Activated naive CD4-positive, alpha-beta T cell treated with anti-CD3 and anti-CD28 coated beads for 36 hours (primary cell): ENCODE measurements around the gene SCN4A. TPM values are rescaled to one million over a fixed set of nuclear protein-coding genes. Genes with fewer than 3 reads are reported as not detected.
"Not testable (repeated sequence)": the region's sequence is repeated elsewhere in the genome, so short reads cannot be mapped to it uniquely, and the experiment has no call there.

ENCODE experiments used
- CTCF ChIA-PET: fragments of 350-600 bp; sonication (Branson Sonifier 250); formaldehyde crosslinking; loops from one replicate; lab custom pipeline; 2021; ENCODE audit warnings: antibody characterized with exemption; lab: Charles Lee
- DNase-seq: peaks from one replicate; pipeline ENCODE4 v3.0.0-alpha.2; 2020
- H3K27ac Mint-ChIP-seq: one replicate; pipeline ENCODE4 v1.8.0; 2021; ENCODE audit warnings: mild to moderate bottlenecking, mixed read lengths
- H3K27me3 Mint-ChIP-seq: one replicate; pipeline ENCODE4 v1.8.0; 2021; ENCODE audit warnings: low read depth, mixed read lengths
- H3K36me3 Mint-ChIP-seq: one replicate; pipeline ENCODE4 v1.8.0; 2021; ENCODE audit warnings: low read depth, mixed read lengths
- H3K4me1 Mint-ChIP-seq: one replicate; pipeline ENCODE4 v1.8.0; 2021; ENCODE audit warnings: low read depth, mixed read lengths
- H3K4me3 Mint-ChIP-seq: one replicate; pipeline ENCODE4 v1.8.0; 2021; ENCODE audit warnings: mild to moderate bottlenecking, moderate library complexity, mixed read lengths
- H3K9me3 Mint-ChIP-seq: one replicate; pipeline ENCODE4 v1.8.0; 2021; ENCODE audit warnings: mixed read lengths
- intact Hi-C: fragments of 100-400 bp; cut with micrococcal nuclease; formaldehyde crosslinking; loops from one replicate; pipeline ENCODE4 v1.15.1; 2023
- total RNA-seq, 2 experiments: library from RNA; stranded (reverse); gene quantifications; one replicate each; pipeline ENCODE4 v1.2.3, GENCODE V29; 2021

SCN4A gene
- total RNA-seq: under 1 TPM; 0.10 to 0.47 TPM

GRCh38 chr17:63972796-63973195 lies at the start of gene SCN4A:
TSS of gene SCN4A (minus strand) at chr17:63972918. CDS start at chr17:63972841, 77 bp downstream.
- Mint-ChIP-seq H3K4me1 (peaks cover 13% of the 10 kb centered on the region), H3K9me3 (no peaks in the 10 kb centered on the region), H3K27ac (no peak within 1 kb of the TSS), H3K36me3 (no peaks in the 10 kb centered on the region), H3K4me3 (no peak within 1 kb of the TSS), H3K27me3 (no peaks in the 10 kb centered on the region)
- no peak for DNase-seq
- CTCF ChIA-PET: no interaction called here
- intact Hi-C loops: no loop called here

- peak within 1 kb of the TSS; percentile 97 for H3K4me3 Mint-ChIP-seq
- peak; percentile 95 for DNase-seq
- H3K27me3 Mint-ChIP-seq: no peaks in the 10 kb centered on the region
- CTCF ChIA-PET: interaction anchor here (0.6 to 4.4 kb wide), 9 partner anchors 9 to 261 kb away, joined by 3 to 37 read pairs (median 3); partner anchors contain the start of gene GH1
- intact Hi-C loops: loop anchor here (1.0 to 10.0 kb wide), 9 partner anchors 35 to 486 kb away; partner anchors contain the start of genes CCDC47, CEP95, DDX5 and PECAM1
- peaks cover 5% of the 10 kb centered on the region for H3K36me3 Mint-ChIP-seq
- H3K4me1 Mint-ChIP-seq: peaks cover 62% of the 10 kb centered on the region
- H3K27ac Mint-ChIP-seq: peak within 1 kb of the TSS; percentile 98
- H3K9me3 Mint-ChIP-seq: no peaks in the 10 kb centered on the region
These were observed 47.5 kb upstream of the SCN4A start, which contains the start of gene ICAM2 for GRCh38 chr17:64020056-64020766. TSS of gene ICAM2 (minus strand) at chr17:64020633. CDS start at chr17:64006691, 13,942 bp downstream.

- H3K27me3 Mint-ChIP-seq, intact Hi-C loops, DNase-seq, H3K36me3 Mint-ChIP-seq, H3K9me3 Mint-ChIP-seq: not testable (repeated sequence)
- Mint-ChIP-seq H3K4me3 (peak overlapping the region; percentile 97), H3K4me1 (peaks cover 61% of the 10 kb centered on the region), H3K27ac (peak overlapping the region; percentile 98)
- CTCF ChIA-PET: interaction anchor here (0.8 to 4.4 kb wide), 6 partner anchors 10 to 170 kb away, joined by 3 to 37 read pairs (median 5); partner anchors contain the start of gene GH1
These were observed 46.8 kb upstream of the SCN4A start for GRCh38 chr17:64019551-64019961.

- Mint-ChIP-seq H3K27ac (peak overlapping the region; percentile 84), H3K27me3 (no peaks in the 10 kb centered on the region), H3K4me1 (peaks cover 59% of the 10 kb centered on the region), H3K36me3 (peaks cover 5% of the 10 kb centered on the region), H3K9me3 (no peaks in the 10 kb centered on the region), H3K4me3 (peak overlapping the region; percentile 78)
- CTCF ChIA-PET: interaction anchor here (0.8 to 2.9 kb wide), 11 partner anchors 8 to 169 kb away, joined by 3 to 18 read pairs (median 3); partner anchors contain the start of gene CD79B
- DNase-seq: no peak
- intact Hi-C loops: no loop called here
These were observed 44.8 kb upstream of the SCN4A start for GRCh38 chr17:64017381-64017980.

- H3K9me3 Mint-ChIP-seq: no peaks in the 10 kb centered on the region
- CTCF ChIA-PET: interaction anchor here (0.7 to 2.9 kb wide), 12 partner anchors 9 to 168 kb away, joined by 3 to 18 read pairs (median 3); no protein-coding TSS in a partner anchor
- H3K4me3 Mint-ChIP-seq: peak overlapping the region; percentile 74
- intact Hi-C loops: no loop called here
- peak overlapping the region; percentile 90 for H3K27ac Mint-ChIP-seq
- DNase-seq: no peak
- peaks cover 6% of the 10 kb centered on the region for H3K36me3 Mint-ChIP-seq
- peaks cover 55% of the 10 kb centered on the region for H3K4me1 Mint-ChIP-seq
- H3K27me3 Mint-ChIP-seq: no peaks in the 10 kb centered on the region
These were observed 44.3 kb upstream of the SCN4A start for GRCh38 chr17:64016974-64017373.

- peaks cover 11% of the 10 kb centered on the region for H3K36me3 Mint-ChIP-seq
- H3K4me3 Mint-ChIP-seq: peak overlapping the region; percentile 74
These were observed 43.6 kb upstream of the SCN4A start for GRCh38 chr17:64016231-64016784.

GRCh38 chr17:64015447-64015846 lies 42.7 kb upstream of the SCN4A start:
- CTCF ChIA-PET: no interaction called here
- Mint-ChIP-seq H3K4me3 (peak overlapping the region; percentile 58), H3K27ac (peak overlapping the region; percentile 97), H3K4me1 (peaks cover 57% of the 10 kb centered on the region), H3K9me3 (no peaks in the 10 kb centered on the region), H3K27me3 (no peaks in the 10 kb centered on the region), H3K36me3 (peaks cover 13% of the 10 kb centered on the region)
- intact Hi-C loops: loop anchor here (1.0 kb wide), 1 partner anchor 16 kb away; no protein-coding TSS in a partner anchor
- no peak for DNase-seq

More at GRCh38 chr17:64016231-64016784, 43.6 kb upstream of the SCN4A start:
- Mint-ChIP-seq H3K4me1 (peaks cover 57% of the 10 kb centered on the region), H3K27ac (peak overlapping the region; percentile 90), H3K27me3 (no peaks in the 10 kb centered on the region), H3K9me3 (no peaks in the 10 kb centered on the region)
- CTCF ChIA-PET: interaction anchor here (0.7 to 2.9 kb wide), 8 partner anchors 9 to 168 kb away, joined by 3 to 18 read pairs (median 3); no protein-coding TSS in a partner anchor
- DNase-seq: no peak
- intact Hi-C loops: no loop called here

- Mint-ChIP-seq H3K9me3 (no peaks in the 10 kb centered on the region), H3K27ac (peak overlapping the region; percentile 77), H3K36me3 (peaks cover 16% of the 10 kb centered on the region), H3K4me1 (peaks cover 68% of the 10 kb centered on the region), H3K4me3 (no peak overlapping the region), H3K27me3 (no peaks in the 10 kb centered on the region)
- intact Hi-C loops: no loop called here
- CTCF ChIA-PET: interaction anchor here (1.5 kb wide), 1 partner anchor 16 kb away, joined by 7 read pairs; no protein-coding TSS in a partner anchor
- no peak for DNase-seq
These were observed 37.1 kb upstream of the SCN4A start for GRCh38 chr17:64009571-64010402.

- CTCF ChIA-PET: interaction anchor here (1.5 kb wide), 1 partner anchor 17 kb away, joined by 7 read pairs; no protein-coding TSS in a partner anchor
- Mint-ChIP-seq H3K36me3 (peaks cover 18% of the 10 kb centered on the region), H3K4me1 (peaks cover 60% of the 10 kb centered on the region), H3K4me3 (no peak overlapping the region), H3K27ac (peak overlapping the region; percentile 77), H3K9me3 (no peaks in the 10 kb centered on the region), H3K27me3 (no peaks in the 10 kb centered on the region)
- no peak for DNase-seq
- intact Hi-C loops: no loop called here
These were observed 36.1 kb upstream of the SCN4A start for GRCh38 chr17:64008830-64009229.

GRCh38 chr17:64008346-64008745 lies 35.6 kb upstream of the SCN4A start:
- Mint-ChIP-seq H3K9me3 (no peaks in the 10 kb centered on the region), H3K36me3 (peaks cover 18% of the 10 kb centered on the region), H3K27ac (peak overlapping the region; percentile 77), H3K27me3 (no peaks in the 10 kb centered on the region), H3K4me3 (no peak overlapping the region), H3K4me1 (peaks cover 57% of the 10 kb centered on the region)
- intact Hi-C loops: no loop called here
- DNase-seq: no peak
- CTCF ChIA-PET: interaction anchor here (1.5 kb wide), 1 partner anchor 17 kb away, joined by 7 read pairs; no protein-coding TSS in a partner anchor

- Mint-ChIP-seq H3K27ac (peak overlapping the region; percentile 50), H3K27me3 (no peaks in the 10 kb centered on the region), H3K4me1 (peaks cover 52% of the 10 kb centered on the region), H3K36me3 (peaks cover 18% of the 10 kb centered on the region), H3K4me3 (no peak overlapping the region), H3K9me3 (no peaks in the 10 kb centered on the region)
- no peak for DNase-seq
- intact Hi-C loops: no loop called here
- CTCF ChIA-PET: no interaction called here
These were observed 35.1 kb upstream of the SCN4A start for GRCh38 chr17:64007838-64008282.
